MM.1S (cell line): ENCODE results near the gene MYL2.

Experiments
- DNase-seq: peaks from one replicate; pipeline ENCODE4 v3.0.0-alpha.2; 2015
- H2AFZ ChIP-seq: fragments of 300-600 bp; sonication (generic); 2 replicates; pipeline ENCODE4 v1.6.0; 2016; ENCODE audit warnings: antibody characterized with exemption, low read length
- H3F3A ChIP-seq: fragments of 300-600 bp; sonication (generic); 2 replicates; pipeline ENCODE4 v1.6.1; 2016; ENCODE audit warnings: mild to moderate bottlenecking, antibody characterized with exemption, low read length, moderate library complexity, mixed read lengths; ENCODE audit not compliant: insufficient read depth
- H3K27ac ChIP-seq: fragments of 300-600 bp; sonication (generic); 2 replicates; pipeline ENCODE4 v1.5.1; 2016; ENCODE audit warnings: mild to moderate bottlenecking, low read length
- H3K27me3 ChIP-seq: fragments of 300-600 bp; sonication (generic); replicated peaks from 2 replicates; pipeline ENCODE4 v1.6.0; 2016; ENCODE audit warnings: low read length; ENCODE audit not compliant: insufficient read depth
- H3K36me3 ChIP-seq: fragments of 300-600 bp; sonication (generic); replicated peaks from 2 replicates; pipeline ENCODE4 v1.6.1; 2016; ENCODE audit warnings: mild to moderate bottlenecking, low read length, mixed read lengths; ENCODE audit not compliant: insufficient read depth
- H3K4me1 ChIP-seq: fragments of 300-600 bp; sonication (generic); 2 replicates; pipeline ENCODE4 v1.6.1; 2016; ENCODE audit warnings: low read length, mixed read lengths
- H3K4me2 ChIP-seq: fragments of 300-600 bp; sonication (generic); 2 replicates; pipeline ENCODE4 v1.6.0; 2016; ENCODE audit warnings: low read depth, low read length
- H3K4me3 ChIP-seq: fragments of 300-600 bp; sonication (generic); 2 replicates; pipeline ENCODE4 v1.5.1; 2016; ENCODE audit warnings: low read length, mixed read lengths
- H3K79me2 ChIP-seq: fragments of 300-600 bp; sonication (generic); 2 replicates; pipeline ENCODE4 v1.6.1; 2016; ENCODE audit warnings: mixed run types, low read length, mixed read lengths
- H3K9ac ChIP-seq: fragments of 300-600 bp; sonication (generic); 2 replicates; pipeline ENCODE4 v1.6.1; 2016; ENCODE audit warnings: low read length, mixed read lengths
- H3K9me2 ChIP-seq: fragments of 300-600 bp; sonication (generic); replicated peaks from 2 replicates; pipeline ENCODE4 v1.6.1; 2016; ENCODE audit warnings: mild to moderate bottlenecking, low read length, mixed read lengths; ENCODE audit not compliant: insufficient read depth
- H3K9me3 ChIP-seq: fragments of 300-600 bp; sonication (generic); replicated peaks from 2 replicates; pipeline ENCODE4 v1.6.1; 2016; ENCODE audit warnings: mild to moderate bottlenecking, low read length, mixed read lengths; ENCODE audit not compliant: insufficient read depth
- H4K20me1 ChIP-seq: fragments of 300-600 bp; sonication (generic); 2 replicates; pipeline ENCODE4 v1.6.1; 2016; ENCODE audit warnings: mild to moderate bottlenecking, low read length, moderate library complexity, mixed read lengths; ENCODE audit not compliant: insufficient read depth
- EZH2 ChIP-seq: fragments of 300-600 bp; sonication (generic); optimal IDR thresholded peaks from 2 replicates; pipeline ENCODE3; 2017; ENCODE audit warnings: low read depth, mild to moderate bottlenecking, antibody characterized with exemption, low read length, mixed read lengths
- EZH2phosphoT487 ChIP-seq: fragments of 300-600 bp; sonication (generic); IDR thresholded peaks from 2 replicates; pipeline ENCODE4 v1.6.1; 2018; ENCODE audit warnings: antibody characterized with exemption, low read length
- TF ChIP-seq, protein P1 (sequence below): fragments of 300-600 bp; sonication (generic); IDR thresholded peaks from 2 replicates; pipeline ENCODE4 v1.5.1; 2016; ENCODE audit warnings: antibody characterized with exemption, low read length, mixed read lengths

The MYL2 gene

DNA sequence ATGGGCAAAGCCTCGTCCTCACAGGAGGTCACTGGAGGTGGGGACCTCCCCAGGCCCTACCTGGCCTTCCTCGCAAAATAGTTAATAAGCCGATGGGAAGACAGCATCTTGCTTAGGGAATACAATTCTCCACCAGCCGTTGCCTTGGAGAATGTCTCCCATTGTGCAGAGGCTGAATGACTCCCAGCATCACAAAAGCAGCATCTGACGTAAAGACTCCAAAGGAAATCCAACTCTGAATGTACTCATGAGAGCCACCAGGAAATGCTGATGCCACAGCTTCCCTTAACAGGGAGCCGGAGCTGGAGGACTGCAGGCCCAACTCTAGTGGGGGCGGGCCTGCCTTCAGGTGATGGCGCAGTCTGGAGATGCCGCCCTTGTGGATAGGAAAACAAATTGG, 58.0 kb downstream of the MYL2 start:
- DNase-seq: no peak
- H3K4me2 ChIP-seq: no peak overlapping the region
- TF ChIP-seq EZH2phosphoT487 (no peak), EZH2 (no peak)
- TF ChIP-seq, protein P1, sequence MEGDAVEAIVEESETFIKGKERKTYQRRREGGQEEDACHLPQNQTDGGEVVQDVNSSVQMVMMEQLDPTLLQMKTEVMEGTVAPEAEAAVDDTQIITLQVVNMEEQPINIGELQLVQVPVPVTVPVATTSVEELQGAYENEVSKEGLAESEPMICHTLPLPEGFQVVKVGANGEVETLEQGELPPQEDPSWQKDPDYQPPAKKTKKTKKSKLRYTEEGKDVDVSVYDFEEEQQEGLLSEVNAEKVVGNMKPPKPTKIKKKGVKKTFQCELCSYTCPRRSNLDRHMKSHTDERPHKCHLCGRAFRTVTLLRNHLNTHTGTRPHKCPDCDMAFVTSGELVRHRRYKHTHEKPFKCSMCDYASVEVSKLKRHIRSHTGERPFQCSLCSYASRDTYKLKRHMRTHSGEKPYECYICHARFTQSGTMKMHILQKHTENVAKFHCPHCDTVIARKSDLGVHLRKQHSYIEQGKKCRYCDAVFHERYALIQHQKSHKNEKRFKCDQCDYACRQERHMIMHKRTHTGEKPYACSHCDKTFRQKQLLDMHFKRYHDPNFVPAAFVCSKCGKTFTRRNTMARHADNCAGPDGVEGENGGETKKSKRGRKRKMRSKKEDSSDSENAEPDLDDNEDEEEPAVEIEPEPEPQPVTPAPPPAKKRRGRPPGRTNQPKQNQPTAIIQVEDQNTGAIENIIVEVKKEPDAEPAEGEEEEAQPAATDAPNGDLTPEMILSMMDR: no peak
- no peaks in the 10 kb centered on the region for H3K36me3 ChIP-seq
- H3K27me3 ChIP-seq: no peaks in the 10 kb centered on the region
- H3K4me1 ChIP-seq: no peaks in the 10 kb centered on the region
- no peaks in the 10 kb centered on the region for H4K20me1 ChIP-seq
- H3K27ac ChIP-seq: no peak overlapping the region
- no peak overlapping the region for H3K4me3 ChIP-seq
- H3K9me3 ChIP-seq: no peaks in the 10 kb centered on the region
- no peak overlapping the region for H3K9ac ChIP-seq
- H3K79me2 ChIP-seq: no peaks in the 10 kb centered on the region
- no peaks in the 10 kb centered on the region for H3K9me2 ChIP-seq
- no peak overlapping the region for H2AFZ ChIP-seq
- H3F3A ChIP-seq: no peaks in the 10 kb centered on the region

DNA sequence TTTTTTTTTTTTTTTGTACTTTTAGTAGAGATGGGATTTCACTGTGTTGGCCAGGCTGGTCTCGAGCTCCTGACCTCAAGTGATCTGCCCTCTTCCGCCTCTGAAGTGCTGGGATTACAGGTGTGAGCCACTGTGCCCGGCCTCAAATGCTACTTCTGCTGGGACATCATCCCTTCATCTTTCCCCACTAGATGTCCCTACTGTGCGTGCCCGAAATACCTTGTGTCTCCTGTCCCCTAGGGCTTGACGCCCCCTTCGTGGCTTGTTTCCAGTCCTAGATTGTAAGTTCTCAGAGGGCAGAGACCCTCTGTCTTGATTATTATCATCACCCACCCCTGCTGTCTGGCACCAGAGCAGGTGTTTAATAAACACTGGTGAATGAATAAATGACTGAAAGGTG, 58.6 kb downstream of the MYL2 start:
- no peak overlapping the region for H3K4me3 ChIP-seq
- no peak overlapping the region for H3K27ac ChIP-seq

More for the DNA sequence above, 58.6 kb downstream of the MYL2 start:
- H3K4me1 ChIP-seq: no peaks in the 10 kb centered on the region
- DNase-seq: no peak
- no peaks in the 10 kb centered on the region for H3K27me3 ChIP-seq
- H2AFZ ChIP-seq: no peak overlapping the region
- no peaks in the 10 kb centered on the region for H3K79me2 ChIP-seq
- no peak overlapping the region for H3K9ac ChIP-seq
- H3K9me3 ChIP-seq: no peaks in the 10 kb centered on the region
- no peak overlapping the region for H3K4me2 ChIP-seq
- no peaks in the 10 kb centered on the region for H3F3A ChIP-seq
- TF ChIP-seq EZH2phosphoT487: no peak
- no peak for TF ChIP-seq EZH2
- TF ChIP-seq, protein P1: no peak
- H4K20me1 ChIP-seq: no peaks in the 10 kb centered on the region
- H3K9me2 ChIP-seq: no peaks in the 10 kb centered on the region
- H3K36me3 ChIP-seq: no peaks in the 10 kb centered on the region
